GM18502 (cell line): ENCODE data around the gene RASL10A.

ENCODE experiments used
- ATAC-seq: cut with Tn5 transposase; IDR thresholded peaks from one replicate; pipeline ENCODE4 v1.9.1; 2021; ENCODE audit warnings: mild to moderate bottlenecking; ENCODE audit not compliant: unreplicated experiment, poor library complexity

The RASL10A gene

GRCh38 chr22:29307596-29308147, 7.8 kb downstream of the RASL10A start:
- no peak for ATAC-seq

- no peak for ATAC-seq
These were observed 8.5 kb downstream of the RASL10A start for GRCh38 chr22:29306835-29307595.

- ATAC-seq, result no peak
These were observed 9.2 kb downstream of the RASL10A start, which contains the start of gene GAS2L1 for GRCh38 chr22:29306175-29306834. GAS2L1 (plus strand) TSS chr22:29306650; CDS start chr22:29308106, 1,456 bp downstream.

GRCh38 chr22:29305836-29306174, 9.7 kb downstream of the RASL10A start:
- ATAC-seq, result no peak

GRCh38 chr22:29302681-29303465, 12.6 kb downstream of the RASL10A start:
- ATAC-seq, result no peak

GRCh38 chr22:29302402-29302680, 13.2 kb downstream of the RASL10A start:
- ATAC-seq, result no peak

- no peak for ATAC-seq
These were observed 13.6 kb downstream of the RASL10A start for GRCh38 chr22:29301716-29302401.

- no peak for ATAC-seq
These were observed 14.5 kb downstream of the RASL10A start for GRCh38 chr22:29300807-29301601.

- ATAC-seq, result no peak
These were observed 15.1 kb downstream of the RASL10A start for GRCh38 chr22:29300467-29300806.

GRCh38 chr22:29299136-29299900, 16.2 kb downstream of the RASL10A start:
- no peak for ATAC-seq

GRCh38 chr22:29298641-29299040, 16.9 kb downstream of the RASL10A start:
- no peak for ATAC-seq

GRCh38 chr22:29292379-29292778, 23.1 kb downstream of the RASL10A start:
- ATAC-seq, result no peak

GRCh38 chr22:29291215-29291614, 24.3 kb downstream of the RASL10A start:
- ATAC-seq, result no peak

- ATAC-seq, result no peak
These were observed 25.4 kb downstream of the RASL10A start for GRCh38 chr22:29290061-29290460.

GRCh38 chr22:29288837-29289236, 26.7 kb downstream of the RASL10A start:
- ATAC-seq, result no peak

- ATAC-seq, result no peak
These were observed 31.3 kb downstream of the RASL10A start for GRCh38 chr22:29284196-29284595.

- no peak for ATAC-seq
These were observed 37.6 kb downstream of the RASL10A start for GRCh38 chr22:29277927-29278326.

GRCh38 chr22:29275819-29276565, 39.5 kb downstream of the RASL10A start:
- ATAC-seq, result no peak
